H9 (cell line): Measurements from ENCODE around the gene TTYH1. TPM values are rescaled to one million over a fixed set of nuclear protein-coding genes. Genes with fewer than 3 reads are reported as not detected.

Source experiments
- DNase-seq: peaks from one replicate; pipeline ENCODE4 v3.0.0-alpha.2; 2017
- H2AFZ ChIP-seq: one replicate; pipeline ENCODE4 v1.6.1; 2013; ENCODE audit warnings: mild to moderate bottlenecking, low read length, control low read depth, moderate library complexity
- H2AK5ac ChIP-seq: 2 replicates; pipeline ENCODE4 v1.6.1; 2013; ENCODE audit warnings: low read length, control low read depth, mixed read lengths; ENCODE audit not compliant: insufficient read length
- H2BK120ac ChIP-seq: one replicate; pipeline ENCODE4 v1.6.1; 2013; ENCODE audit warnings: low read depth, mild to moderate bottlenecking, low read length, control low read depth, inconsistent platforms; ENCODE audit not compliant: poor library complexity, severe bottlenecking
- H2BK12ac ChIP-seq: 2 replicates; pipeline ENCODE4 v1.6.1; 2013; ENCODE audit warnings: low read length, control low read depth, mixed read lengths, low read depth; ENCODE audit not compliant: insufficient read length
- H2BK15ac ChIP-seq: 2 replicates; pipeline ENCODE4 v1.6.1; 2013; ENCODE audit warnings: low read depth, low read length, control low read depth
- H2BK20ac ChIP-seq: one replicate; pipeline ENCODE4 v1.6.1; 2013; ENCODE audit warnings: low read depth, mild to moderate bottlenecking, low read length, control low read depth, inconsistent platforms; ENCODE audit not compliant: poor library complexity, severe bottlenecking
- H2BK5ac ChIP-seq: 2 replicates; pipeline ENCODE4 v1.6.1; 2013; ENCODE audit warnings: low read length, control low read depth, mixed read lengths; ENCODE audit not compliant: insufficient read length
- H3K14ac ChIP-seq: 2 replicates; pipeline ENCODE4 v1.6.1; 2013; ENCODE audit warnings: low read length, control low read depth; ENCODE audit not compliant: insufficient read depth
- H3K18ac ChIP-seq: 2 replicates; pipeline ENCODE4 v1.6.1; 2013; ENCODE audit warnings: low read depth, mild to moderate bottlenecking, mixed read lengths, low read length, control low read depth; ENCODE audit not compliant: insufficient read length
- H3K23ac ChIP-seq: 2 replicates; pipeline ENCODE4 v1.6.1; 2013; ENCODE audit warnings: low read length, control low read depth, mixed read lengths, low read depth; ENCODE audit not compliant: insufficient read length
- H3K23me2 ChIP-seq: 2 replicates; pipeline ENCODE4 v1.6.1; 2013; ENCODE audit warnings: low read depth, mild to moderate bottlenecking, mixed read lengths, low read length, control low read depth; ENCODE audit not compliant: insufficient read length, poor library complexity, severe bottlenecking
- H3K27ac ChIP-seq: 2 replicates; pipeline ENCODE4 v1.5.1; 2013; ENCODE audit warnings: low read length, control low read depth, mixed read lengths, low read depth; ENCODE audit not compliant: insufficient read length
- H3K27me3 ChIP-seq: 2 replicates; pipeline ENCODE4 v1.6.1; 2013; ENCODE audit warnings: low read length, control low read depth, inconsistent platforms; ENCODE audit not compliant: insufficient read depth
- H3K4ac ChIP-seq: 2 replicates; pipeline ENCODE4 v1.6.1; 2013; ENCODE audit warnings: low read depth, mild to moderate bottlenecking, control low read depth, inconsistent platforms, low read length, moderate library complexity
- H3K4me1 ChIP-seq: 2 replicates; pipeline ENCODE4 v1.6.1; 2013; ENCODE audit warnings: low read length, control low read depth, inconsistent platforms; ENCODE audit not compliant: insufficient read depth
- H3K4me2 ChIP-seq: 2 replicates; pipeline ENCODE4 v1.6.1; 2013; ENCODE audit warnings: low read length, control low read depth, mixed read lengths; ENCODE audit not compliant: insufficient read length, insufficient read depth
- H3K56ac ChIP-seq: 2 replicates; pipeline ENCODE4 v1.6.1; 2013; ENCODE audit warnings: low read depth, mild to moderate bottlenecking, mixed read lengths, low read length, control low read depth; ENCODE audit not compliant: insufficient read length
- H3K79me1 ChIP-seq: 2 replicates; pipeline ENCODE4 v1.6.1; 2013; ENCODE audit warnings: low read depth, mild to moderate bottlenecking, moderate library complexity, low read length, control low read depth, inconsistent platforms; ENCODE audit not compliant: insufficient read depth, poor library complexity, severe bottlenecking
- H3K79me2 ChIP-seq: 2 replicates; pipeline ENCODE4 v1.6.1; 2013; ENCODE audit warnings: low read length, control low read depth, inconsistent platforms; ENCODE audit not compliant: insufficient read depth
- H3K9ac ChIP-seq: 2 replicates; pipeline ENCODE4 v1.6.1; 2013; ENCODE audit warnings: low read length, control low read depth, mixed read lengths; ENCODE audit not compliant: insufficient read length; ENCODE audit errors: extremely low read depth
- H3K9me3 ChIP-seq: one replicate; pipeline ENCODE4 v1.6.1; 2013; ENCODE audit warnings: low read depth, low read length, inconsistent platforms; ENCODE audit not compliant: control insufficient read depth
- H3T11ph ChIP-seq: one replicate; pipeline ENCODE4 v1.6.1; 2013; ENCODE audit warnings: mild to moderate bottlenecking, low read length, control low read depth, inconsistent platforms
- H4K20me1 ChIP-seq: one replicate; pipeline ENCODE4 v1.6.1; 2013; ENCODE audit not compliant: control insufficient read depth, insufficient read length, insufficient read depth
- H4K5ac ChIP-seq: 2 replicates; pipeline ENCODE4 v1.6.1; 2013; ENCODE audit warnings: low read depth, mild to moderate bottlenecking, mixed read lengths, low read length, control low read depth; ENCODE audit not compliant: insufficient read length
- H4K8ac ChIP-seq: replicated peaks from 2 replicates; pipeline ENCODE4 v1.6.1; 2013; ENCODE audit warnings: low read length, control low read depth, mixed read lengths, low read depth; ENCODE audit not compliant: insufficient read length
- H4K91ac ChIP-seq: 2 replicates; pipeline ENCODE4 v1.6.1; 2013; ENCODE audit warnings: low read depth, mild to moderate bottlenecking, moderate library complexity, mixed read lengths, low read length, control low read depth; ENCODE audit not compliant: insufficient read length
- H3K27ac Mint-ChIP-seq, 3 experiments: 2 replicates in 2 of 3; 3 replicates in 1 of 3; pipeline ENCODE4 v1.8.0; 2020 to 2021; ENCODE audit warnings: mixed read lengths in 3 of 3, mild to moderate bottlenecking in 1 of 3, moderate library complexity in 1 of 3
- H3K27me3 Mint-ChIP-seq: 2 replicates; pipeline ENCODE4 v1.8.0; 2021; ENCODE audit warnings: low read depth, mild to moderate bottlenecking, moderate library complexity, mixed read lengths
- H3K36me3 Mint-ChIP-seq, 3 experiments: 2 replicates in 2 of 3; 3 replicates in 1 of 3; pipeline ENCODE4 v1.8.0; 2020 to 2021; ENCODE audit warnings: low read depth in 3 of 3, mixed read lengths in 3 of 3; ENCODE audit not compliant: insufficient read depth in 1 of 3
- H3K4me1 Mint-ChIP-seq, 2 experiments: 2 replicates each; pipeline ENCODE4 v1.8.0; 2020; ENCODE audit warnings: mixed read lengths in 2 of 2
- H3K4me3 Mint-ChIP-seq, 2 experiments: 2 replicates in 1 of 2; 3 replicates in 1 of 2; pipeline ENCODE4 v1.8.0; 2020 to 2021; ENCODE audit warnings: mild to moderate bottlenecking in 2 of 2, mixed read lengths in 2 of 2, moderate library complexity in 1 of 2
- H3K9me3 Mint-ChIP-seq, 2 experiments: 2 replicates in 1 of 2; 3 replicates in 1 of 2; pipeline ENCODE4 v1.8.0; 2020; ENCODE audit warnings: mild to moderate bottlenecking in 2 of 2, mixed read lengths in 2 of 2, moderate library complexity in 1 of 2
- CTCF ChIP-seq: fragments of 200-600 bp; sonication (generic); conservative IDR thresholded peaks from 3 replicates; pipeline ENCODE4 v1.8.0; 2021; ENCODE audit warnings: antibody characterized with exemption, mild to moderate bottlenecking
- WGBS: extraction: QIAGEN DNeasy Blood & Tissue Kit; methylation state at CpG from one replicate; pipeline ENCODE4 v1.1.7; 2013; ENCODE audit warnings: missing lambda C conversion rate, low lambda C conversion rate, mixed read lengths; ENCODE audit not compliant: insufficient read length; ENCODE audit errors: extremely low coverage; 5-methylcytosine and 5-hydroxymethylcytosine counted together
- total RNA-seq: library from RNA; stranded (reverse); gene quantifications from 2 replicates; pipeline ENCODE4 v1.2.1, GENCODE V29; 2021

Gene TTYH1
- total RNA-seq, 1 experiment from 2014 or later, result 47.1 TPM

- H2BK120ac ChIP-seq, result no peak overlapping the region
- peaks cover 2% of the 10 kb centered on the region; the same call in 1 of the 2 replicates for H3K27me3 ChIP-seq
- DNase-seq, result no peak
- H3K4me2 ChIP-seq, result no peak overlapping the region
- H4K91ac ChIP-seq, result no peak overlapping the region
- no peak overlapping the region for H3K23ac ChIP-seq
- no peak overlapping the region for H2AK5ac ChIP-seq
- Mint-ChIP-seq H3K4me3 (peak overlapping the region in 1 of 2 experiments; percentile 57; a peak in 2 of 5 replicates), H3K4me1 (peaks cover 15 to 29% of the 10 kb centered on the region in 2 experiments), H3K9me3 (no peaks in the 10 kb centered on the region; a peak in 1 of 5 replicates), H3K27me3 (peaks cover 56% of the 10 kb centered on the region), H3K27ac (no peak overlapping the region; a peak in 1 of 7 replicates), H3K36me3 (no peaks in the 10 kb centered on the region)
- H3K79me1 ChIP-seq, result no peaks in the 10 kb centered on the region
- no peak overlapping the region for H4K8ac ChIP-seq
- no peak overlapping the region for H3T11ph ChIP-seq
- no peak overlapping the region for H3K14ac ChIP-seq
- H2BK15ac ChIP-seq, result no peak overlapping the region
- no peak overlapping the region for H3K56ac ChIP-seq
- H2AFZ ChIP-seq, result no peak overlapping the region
- TF ChIP-seq CTCF, result no peak
- H2BK12ac ChIP-seq, result no peak overlapping the region
- no peaks in the 10 kb centered on the region for H3K79me2 ChIP-seq
- no peak overlapping the region for H3K18ac ChIP-seq
- no peaks in the 10 kb centered on the region for H3K9me3 ChIP-seq
- no peak overlapping the region for H4K5ac ChIP-seq
- no peak overlapping the region for H3K27ac ChIP-seq
- H2BK5ac ChIP-seq, result no peak overlapping the region
- H3K4ac ChIP-seq, result no peak overlapping the region
- H3K9ac ChIP-seq, result no peak overlapping the region
- WGBS, result no CpG with 5 or more reads among the region's 6 CpGs
- no peaks in the 10 kb centered on the region for H4K20me1 ChIP-seq
- peaks cover 7% of the 10 kb centered on the region for H3K23me2 ChIP-seq
- H2BK20ac ChIP-seq, result no peak overlapping the region
- H3K4me1 ChIP-seq, result no peaks in the 10 kb centered on the region; the same call in 1 of the 2 replicates
Observed at GRCh38 chr19:54473892-54474372, 58.7 kb downstream of the TTYH1 start.
